GM13976 (cell line): ENCODE data around the gene SLIT1.

Experiments used
- DNase-seq: peaks from one replicate; pipeline ENCODE4 v3.0.0; 2012; ENCODE audit warnings: low spot score
- CTCF ChIP-seq: IDR thresholded peaks from 2 replicates; pipeline ENCODE4 v1.5.1; 2012; ENCODE audit warnings: borderline replicate concordance, mild to moderate bottlenecking; ENCODE audit not compliant: insufficient read depth; ENCODE audit errors: extremely low read depth, missing control alignments, control extremely low read depth
- in situ Hi-C: fragments of 300-500 bp; cut with MboI; formaldehyde crosslinking; loops from one replicate; pipeline ENCODE4 v1.12.0; 2022; ENCODE audit warnings: low sequenced_read_pairs, mixed read lengths, inconsistent platforms; ENCODE audit not compliant: unreplicated experiment

Gene SLIT1

GRCh38 chr10:97169911-97170693, 15.7 kb downstream of the SLIT1 start:
- TF ChIP-seq CTCF, result no peak
- in situ Hi-C loops, result no loop called here
- DNase-seq, result no peak

- DNase-seq, result no peak
- no peak for TF ChIP-seq CTCF
- in situ Hi-C loops, result no loop called here
Measured at GRCh38 chr10:97169063-97169462, 16.7 kb downstream of the SLIT1 start.

- TF ChIP-seq CTCF, result no peak
- in situ Hi-C loops, result no loop called here
- no peak for DNase-seq
Measured at GRCh38 chr10:97168645-97169044, 17.1 kb downstream of the SLIT1 start.

- no peak for DNase-seq
- in situ Hi-C loops, result no loop called here
- no peak for TF ChIP-seq CTCF
Measured at GRCh38 chr10:97165499-97165898, 20.3 kb downstream of the SLIT1 start.

GRCh38 chr10:97163781-97164501, 21.8 kb downstream of the SLIT1 start:
- no peak for DNase-seq
- in situ Hi-C loops, result no loop called here
- no peak for TF ChIP-seq CTCF

- in situ Hi-C loops, result no loop called here
- TF ChIP-seq CTCF, result no peak
- no peak for DNase-seq
Measured at GRCh38 chr10:97163181-97163580, 22.6 kb downstream of the SLIT1 start.
